ENCODE data around the gene SEC14L3. TPM values are rescaled to one million over a fixed set of nuclear protein-coding genes. Genes with fewer than 3 reads are reported as not detected.

Gene SEC14L3
- total and polyA plus RNA-seq, 2 of the 13 experiments (the other 11 are each of a cell fraction or from before 2014, with no cell fraction given): not detected

- TF ChIP-seq LRRFIP1 (CRISPR knock-in tag; conservative IDR thresholded peaks at IDR 0.05): 0 out of 2 replicates have a peak, but pooled peaks have one; percentile 12
- TF ChIP-seq SP1 (IDR thresholded peaks at IDR 0.05): no peak
- TF ChIP-seq SP1 (CRISPR knock-in tag; IDR thresholded peaks at IDR 0.05): peak; percentile 85; the same call in 1 of the 2 replicates
- TF ChIP-seq GPN1 (CRISPR knock-in tag; IDR thresholded peaks at IDR 0.05; ENCODE audit: borderline replicate concordance): no peak
- TF ChIP-seq ZNF274 (CRISPR knock-in tag; IDR thresholded peaks at IDR 0.05): no peak
- TF ChIP-seq SNAPC5 (CRISPR knock-in tag; IDR thresholded peaks at IDR 0.05; ENCODE audit: borderline replicate concordance): no peak
- TF ChIP-seq KAT2B (IDR thresholded peaks at IDR 0.05; ENCODE audit: borderline replicate concordance, low read depth, low read length): no peak
- TF ChIP-seq SALL1 (CRISPR knock-in tag; IDR thresholded peaks at IDR 0.05): peak; percentile 84
- TF ChIP-seq POLR2A (IDR thresholded peaks at IDR 0.05; ENCODE audit: insufficient read depth in 1 of 2, low read depth in 2 of 2, low read length in 2 of 2): peak; percentile 52 to 80
- peak; percentile 93 for TF ChIP-seq ZFX (CRISPR knock-in tag; IDR thresholded peaks at IDR 0.05; ENCODE audit: low read depth)
- 0 out of 2 replicates have a peak, but pooled peaks have one; percentile 19 for TF ChIP-seq ETS1 (CRISPR knock-in tag; IDR thresholded peaks at IDR 0.05)
- peak; percentile 73 for TF ChIP-seq ZMYM4 (CRISPR knock-in tag; IDR thresholded peaks at IDR 0.05)
- peak; percentile 69 for TF ChIP-seq XRCC5 (optimal IDR thresholded peaks at IDR 0.05; ENCODE audit: low read length)
- TF ChIP-seq HNF4G (IDR thresholded peaks at IDR 0.05; ENCODE audit: borderline replicate concordance, low read depth, low read length): no peak; the same call in 1 of the 2 replicates
- no peak for TF ChIP-seq HNF4G (CRISPR knock-in tag; IDR thresholded peaks at IDR 0.05; ENCODE audit: borderline replicate concordance, low read depth)
- TF ChIP-seq RORA (CRISPR knock-in tag; IDR thresholded peaks at IDR 0.05): no peak
- TF ChIP-seq GFI1 (CRISPR knock-in tag; IDR thresholded peaks at IDR 0.05; ENCODE audit: borderline replicate concordance): no peak; the same call in 1 of the 2 replicates
- TF ChIP-seq NCOR1 (IDR thresholded peaks at IDR 0.05; ENCODE audit: borderline replicate concordance, low read length): peak; percentile 34; the same call in 1 of the 2 replicates
- TF ChIP-seq ZBTB2 (CRISPR knock-in tag; IDR thresholded peaks at IDR 0.05; ENCODE audit: low read depth): no peak; the same call in 1 of the 2 replicates
- TF ChIP-seq ZNF326 (CRISPR knock-in tag; IDR thresholded peaks at IDR 0.05; ENCODE audit: borderline replicate concordance): no peak
- no peak; the same call in 1 of the 2 replicates for TF ChIP-seq MED13 (CRISPR knock-in tag; IDR thresholded peaks at IDR 0.05)
- TF ChIP-seq ZMYM2 (CRISPR knock-in tag; IDR thresholded peaks at IDR 0.05): no peak
- peak; percentile 46; the same call in 1 of the 2 replicates for TF ChIP-seq ZBTB43 (CRISPR knock-in tag; conservative IDR thresholded peaks at IDR 0.05)
- no peak for TF ChIP-seq ZFP62 (CRISPR knock-in tag; IDR thresholded peaks at IDR 0.05)
- no peak for TF ChIP-seq ZNF496 (CRISPR knock-in tag; IDR thresholded peaks at IDR 0.05; ENCODE audit: insufficient replicate concordance)
Observed at GRCh38 chr22:30423959-30424533, 47.8 kb downstream of the SEC14L3 start (continued).

Measured in HepG2 (cell line).